ENCODE results near the gene GLYAT. TPM values are rescaled to one million over a fixed set of nuclear protein-coding genes. Genes with fewer than 3 reads are reported as not detected.
"Not testable (repeated sequence)": the region's sequence is repeated elsewhere in the genome, so short reads cannot be mapped to it uniquely, and the experiment has no call there.

GLYAT gene
- total RNA-seq, 2 donors from 2014 or later: not detected

DNA sequence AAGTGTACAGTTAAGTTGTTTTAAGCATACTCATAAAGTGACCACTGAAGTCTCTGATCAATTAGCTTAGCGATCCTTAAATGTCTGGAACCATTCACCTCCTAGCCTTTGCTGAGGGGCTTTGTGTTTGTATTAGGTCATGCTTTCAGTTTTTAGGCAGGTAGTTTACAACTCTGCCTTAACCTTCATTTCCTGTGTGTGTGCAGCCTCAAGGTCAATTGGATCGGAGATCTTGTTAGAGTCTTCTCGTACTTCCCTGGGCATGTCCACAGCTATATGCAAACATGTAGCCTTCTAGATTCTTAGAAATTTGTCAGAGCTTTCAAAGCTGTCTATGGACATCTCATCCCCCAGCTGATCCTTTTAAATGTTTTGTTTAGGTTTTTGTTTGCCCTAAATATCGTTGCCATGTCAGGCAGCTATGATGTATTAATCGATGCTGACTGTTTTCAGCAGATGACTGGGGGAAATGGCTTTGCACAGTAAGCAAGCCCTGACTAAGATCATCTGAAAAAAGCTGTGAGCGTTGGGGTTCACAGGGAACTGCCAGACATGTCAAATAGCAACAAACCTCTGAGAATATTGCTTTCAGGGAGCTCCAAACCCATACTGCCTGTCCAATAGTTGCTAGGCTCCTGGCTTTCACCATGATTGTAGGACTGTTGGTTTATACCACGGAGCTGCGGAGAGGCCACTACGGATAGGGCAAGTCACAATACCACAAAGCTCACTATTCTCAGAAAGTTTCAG lies 45.6 kb downstream of the GLYAT start:
- H3K4me3 Mint-ChIP-seq: peak overlapping the region; percentile 2 to 50
- peaks cover 11% of the 10 kb centered on the region for H3K4me1 Mint-ChIP-seq (ENCODE audit: low read depth)
- H3K27ac Mint-ChIP-seq: no peak overlapping the region
- H3K36me3 Mint-ChIP-seq (ENCODE audit: insufficient read depth in 2 of 2): peaks cover 2 to 5% of the 10 kb centered on the region in 2 donors
- H3K27me3 Mint-ChIP-seq (ENCODE audit: low read depth): no peaks in the 10 kb centered on the region
- H3K9me3 Mint-ChIP-seq: peaks cover 0 to 2% of the 10 kb centered on the region in 2 donors
- peak; percentile 90 to 93 for ATAC-seq (replicated peaks in 1 of 2)
- DNase-seq: peak; percentile 18 to 30

DNA sequence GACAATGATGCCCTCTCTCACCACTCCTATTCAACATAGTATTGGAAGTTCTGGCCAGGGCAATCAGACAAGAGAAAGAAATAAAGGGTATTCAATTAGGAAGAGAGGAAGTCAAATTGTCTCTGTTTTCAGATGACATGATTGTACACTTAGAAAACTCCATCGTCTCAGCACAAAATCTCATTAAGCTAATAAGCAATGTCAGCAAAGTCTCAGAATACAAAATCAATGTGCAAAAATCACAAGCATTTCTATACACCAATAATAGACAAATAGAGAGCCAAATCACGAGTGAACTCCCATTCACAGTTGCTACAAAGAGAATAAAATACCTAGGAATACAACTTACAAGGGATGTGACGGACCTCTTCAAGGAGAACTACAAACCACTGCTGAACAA lies 49.1 kb downstream of the GLYAT start:
- H3K9me3 Mint-ChIP-seq; H3K36me3 Mint-ChIP-seq (ENCODE audit: insufficient read depth in 2 of 2); H3K27me3 Mint-ChIP-seq (ENCODE audit: low read depth); H3K27ac Mint-ChIP-seq; H3K4me1 Mint-ChIP-seq (ENCODE audit: low read depth); ATAC-seq (replicated peaks in 1 of 2); H3K4me3 Mint-ChIP-seq; DNase-seq: not testable (repeated sequence)

DNA sequence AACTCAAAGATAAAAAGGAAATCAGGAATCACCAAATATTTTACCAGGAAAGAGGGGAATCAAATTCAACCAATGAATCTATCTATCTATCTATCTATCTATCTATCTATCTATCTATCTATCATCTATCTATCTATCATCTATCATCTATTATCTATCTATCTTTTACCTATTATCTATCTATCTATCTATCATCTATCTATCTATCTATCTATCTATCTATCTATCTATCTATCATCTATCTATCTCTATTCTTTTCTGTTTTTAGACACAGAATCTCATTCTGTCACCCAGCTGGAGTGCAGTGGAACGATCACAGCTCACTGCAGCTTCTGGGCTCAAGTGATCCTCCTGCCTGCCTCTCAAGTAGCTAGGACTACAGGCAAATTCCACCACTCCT lies 54.2 kb downstream of the GLYAT start:
- not testable (repeated sequence) for H3K36me3 Mint-ChIP-seq (ENCODE audit: insufficient read depth in 2 of 2); DNase-seq; H3K9me3 Mint-ChIP-seq; H3K4me1 Mint-ChIP-seq (ENCODE audit: low read depth); H3K27me3 Mint-ChIP-seq (ENCODE audit: low read depth); H3K4me3 Mint-ChIP-seq; ATAC-seq (replicated peaks in 1 of 2); H3K27ac Mint-ChIP-seq

DNA sequence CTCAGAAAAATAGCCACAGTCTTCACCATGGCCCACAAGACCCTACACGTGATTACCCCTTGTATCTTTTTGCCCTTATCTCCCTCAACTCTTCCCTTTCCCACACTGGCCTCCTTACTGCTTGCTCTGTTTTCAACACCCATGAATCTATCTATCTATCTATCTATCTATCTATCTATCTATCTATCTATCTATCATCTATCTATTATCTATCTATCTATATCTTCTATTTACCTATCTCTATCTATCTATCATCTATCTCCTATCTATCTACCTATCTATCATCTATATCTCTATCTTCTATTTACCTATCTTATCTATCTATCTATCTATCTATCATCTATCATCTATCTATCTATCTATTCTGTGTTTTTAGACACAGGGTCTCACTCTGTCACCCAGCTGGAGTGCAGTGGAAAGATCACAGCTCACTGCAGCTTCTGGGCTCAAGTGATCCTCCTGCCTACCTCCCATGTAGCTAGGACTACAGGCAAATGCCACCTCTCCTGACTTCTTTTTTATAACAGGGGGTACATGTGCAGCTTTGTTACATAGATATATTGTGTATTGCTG lies 55.1 kb downstream of the GLYAT start:
- ATAC-seq (replicated peaks in 1 of 2): no peak
- Mint-ChIP-seq H3K9me3 (no peaks in the 10 kb centered on the region), H3K36me3 (ENCODE audit: insufficient read depth in 2 of 2) (no peaks in the 10 kb centered on the region), H3K27me3 (ENCODE audit: low read depth) (no peaks in the 10 kb centered on the region), H3K4me1 (ENCODE audit: low read depth) (no peaks in the 10 kb centered on the region), H3K4me3 (no peak overlapping the region), H3K27ac (no peak overlapping the region)
- DNase-seq: no peak

DNA sequence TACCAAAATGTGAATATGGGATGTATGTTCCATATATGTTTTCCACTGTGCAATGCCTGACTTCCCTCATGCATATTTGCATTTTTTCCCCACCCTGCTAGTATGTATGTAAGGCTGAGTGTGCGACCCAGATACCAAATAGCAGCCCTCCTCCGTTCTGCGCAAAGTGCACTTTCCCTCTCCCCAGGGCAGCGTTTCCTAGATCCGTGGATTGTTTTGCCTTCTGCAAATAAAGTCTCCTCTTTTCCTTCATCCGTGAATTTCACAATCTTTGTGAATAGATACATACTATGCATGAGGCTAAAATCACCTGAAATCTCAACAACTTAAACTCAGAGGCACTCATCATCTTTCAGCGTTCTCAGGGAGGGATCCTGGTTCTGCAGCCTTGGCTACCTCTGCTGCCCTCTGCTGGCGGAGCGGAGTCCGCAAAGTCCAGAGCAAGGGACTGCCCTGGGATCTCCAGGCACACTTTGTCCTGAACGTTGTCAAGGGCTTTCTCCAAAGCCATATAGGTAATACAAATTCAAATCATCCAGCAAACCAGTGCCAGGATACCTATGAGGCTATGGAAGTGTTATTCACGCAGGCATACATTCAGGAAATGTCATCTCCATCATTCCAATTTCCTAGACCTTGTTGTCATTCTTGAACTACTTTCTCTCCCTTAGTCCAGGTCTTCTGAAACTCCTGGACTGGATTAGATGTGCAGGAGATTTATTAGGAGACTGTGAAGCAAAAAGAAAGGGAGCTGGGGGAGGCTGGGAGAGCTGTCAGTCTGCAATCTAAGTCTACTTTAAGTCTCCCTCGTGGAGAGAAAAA lies 56.2 kb downstream of the GLYAT start:
- DNase-seq: peak; percentile 77 to 82
- H3K9me3 Mint-ChIP-seq: no peaks in the 10 kb centered on the region
- no peak overlapping the region for H3K27ac Mint-ChIP-seq
- no peaks in the 10 kb centered on the region for H3K36me3 Mint-ChIP-seq (ENCODE audit: insufficient read depth in 2 of 2)
- H3K27me3 Mint-ChIP-seq (ENCODE audit: low read depth): no peaks in the 10 kb centered on the region
- peak; percentile 83 to 88 for ATAC-seq (replicated peaks in 1 of 2)
- H3K4me1 Mint-ChIP-seq (ENCODE audit: low read depth): no peaks in the 10 kb centered on the region
- H3K4me3 Mint-ChIP-seq: no peak overlapping the region

DNA sequence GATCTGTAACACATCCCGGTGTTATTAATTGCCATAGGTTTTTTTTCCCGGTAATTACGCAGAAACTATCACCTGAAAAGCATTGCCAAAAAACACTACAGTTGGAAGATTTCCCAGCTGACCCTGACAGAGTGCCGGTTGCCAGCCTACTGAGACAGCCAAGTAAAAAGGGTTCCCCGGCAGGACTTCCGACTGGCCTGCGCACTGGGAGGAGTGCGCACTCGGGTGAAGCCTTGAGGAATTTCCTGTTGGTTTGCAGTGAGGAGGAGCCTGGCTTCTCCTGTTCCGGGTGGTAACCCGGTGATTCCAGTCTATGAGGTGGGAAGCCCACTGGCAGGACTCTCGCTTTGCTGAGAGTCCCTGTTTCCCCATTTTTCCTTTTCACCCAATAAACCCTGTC lies 57.1 kb downstream of the GLYAT start:
- no peaks in the 10 kb centered on the region for H3K4me1 Mint-ChIP-seq (ENCODE audit: low read depth)
- no peak for ATAC-seq (replicated peaks in 1 of 2)
- no peaks in the 10 kb centered on the region for H3K27me3 Mint-ChIP-seq (ENCODE audit: low read depth)
- H3K27ac Mint-ChIP-seq: no peak overlapping the region
- no peak overlapping the region for H3K4me3 Mint-ChIP-seq
- H3K9me3 Mint-ChIP-seq: no peaks in the 10 kb centered on the region
- H3K36me3 Mint-ChIP-seq (ENCODE audit: insufficient read depth in 2 of 2): no peaks in the 10 kb centered on the region
- DNase-seq: no peak

DNA sequence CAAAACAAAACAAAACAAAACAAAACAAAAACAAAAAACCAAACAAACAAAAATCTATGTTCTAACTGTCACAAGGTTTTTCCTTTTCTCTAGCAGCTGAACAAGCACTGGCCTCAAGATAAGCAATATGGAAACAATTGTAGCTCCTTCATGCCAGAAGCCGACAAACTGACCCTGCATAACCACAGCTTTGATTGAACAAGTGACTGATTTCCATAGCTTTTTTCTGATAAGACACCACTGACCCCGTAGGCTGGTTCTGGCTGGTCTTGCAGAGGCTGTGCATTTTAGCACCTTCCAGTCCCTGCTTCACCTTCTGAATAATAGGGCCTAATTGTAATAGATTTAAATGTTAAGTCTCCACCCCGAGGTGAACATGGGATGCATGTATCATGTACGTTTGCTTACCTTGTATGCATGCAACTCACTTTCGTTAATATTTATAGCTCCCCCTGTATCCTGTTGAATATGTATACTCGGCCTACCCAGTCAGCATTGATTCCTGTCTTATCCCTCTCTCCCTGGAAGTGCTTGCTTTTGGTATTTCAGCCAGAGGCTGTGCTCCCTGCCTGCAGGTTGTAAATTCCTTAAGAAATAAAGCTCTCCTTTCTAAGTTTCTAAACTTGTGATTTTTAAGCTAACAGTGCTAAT lies 59.6 kb downstream of the GLYAT start:
- no peaks in the 10 kb centered on the region for H3K36me3 Mint-ChIP-seq (ENCODE audit: insufficient read depth in 2 of 2)

DNA sequence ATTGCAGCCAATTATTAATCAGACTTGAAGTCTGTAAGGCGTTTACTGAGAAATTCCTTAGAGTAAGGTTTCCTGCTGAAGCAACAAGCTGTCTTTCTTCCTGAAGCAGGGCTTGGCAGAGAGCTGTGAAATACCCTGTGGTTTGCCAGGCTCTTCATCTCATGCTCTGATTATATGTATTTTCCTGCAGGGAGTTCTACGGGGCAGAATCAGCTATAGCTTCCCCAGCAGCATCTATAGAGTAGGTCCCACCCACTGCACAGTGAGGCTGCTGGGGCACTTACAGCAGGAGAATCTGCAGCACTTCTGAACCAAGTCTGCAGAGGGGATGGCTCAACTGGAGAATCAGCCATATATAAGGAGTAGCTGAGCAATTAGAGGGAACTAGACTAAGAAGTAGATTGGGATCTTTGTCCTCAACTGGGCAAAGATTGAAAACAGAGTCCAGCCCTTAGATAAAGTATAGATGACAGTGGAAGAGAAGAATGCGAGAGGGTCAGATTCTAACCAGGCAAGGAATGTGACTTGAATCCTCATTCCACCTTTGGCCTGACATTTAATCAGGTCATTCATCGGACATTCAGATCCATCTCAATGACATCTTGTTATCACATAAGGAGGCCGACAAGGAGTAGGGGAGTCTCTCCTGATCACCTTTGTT lies 71.7 kb downstream of the GLYAT start:
- DNase-seq (no peak), ATAC-seq (replicated peaks in 1 of 2) (no peak)
- Mint-ChIP-seq H3K27me3 (ENCODE audit: low read depth) (no peaks in the 10 kb centered on the region), H3K27ac (no peak overlapping the region), H3K9me3 (no peaks in the 10 kb centered on the region), H3K4me3 (no peak overlapping the region), H3K4me1 (ENCODE audit: low read depth) (peaks cover 20% of the 10 kb centered on the region), H3K36me3 (ENCODE audit: insufficient read depth in 2 of 2) (no peaks in the 10 kb centered on the region)

More for the DNA sequence above, 59.6 kb downstream of the GLYAT start:
- Mint-ChIP-seq H3K4me1 (ENCODE audit: low read depth) (no peaks in the 10 kb centered on the region), H3K4me3 (no peak overlapping the region), H3K9me3 (no peaks in the 10 kb centered on the region), H3K27me3 (ENCODE audit: low read depth) (no peaks in the 10 kb centered on the region), H3K27ac (no peak overlapping the region)
- DNase-seq (no peak), ATAC-seq (replicated peaks in 1 of 2) (no peak)

DNA sequence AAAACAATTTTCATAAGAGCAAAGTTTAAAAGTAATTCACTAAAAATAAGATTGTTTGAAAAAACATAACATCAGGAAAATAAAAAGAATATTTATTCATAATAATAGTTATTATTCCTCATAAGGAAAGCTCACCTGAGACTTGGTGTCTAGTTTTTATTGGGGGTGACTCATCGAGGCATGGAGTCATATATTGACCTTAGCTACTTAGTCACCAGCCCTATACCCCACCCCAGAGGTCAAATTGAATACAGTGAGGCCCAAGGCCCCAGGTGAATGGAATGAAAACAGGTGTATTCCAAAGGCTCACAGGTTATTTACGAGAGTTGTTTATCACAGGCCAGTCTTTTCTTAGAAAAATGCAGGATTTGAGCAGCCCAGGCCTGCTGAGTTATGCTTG lies 72.3 kb downstream of the GLYAT start:
- H3K4me1 Mint-ChIP-seq (ENCODE audit: low read depth): peaks cover 27% of the 10 kb centered on the region
- H3K9me3 Mint-ChIP-seq: no peaks in the 10 kb centered on the region
- H3K27me3 Mint-ChIP-seq (ENCODE audit: low read depth): no peaks in the 10 kb centered on the region
- H3K4me3 Mint-ChIP-seq: no peak overlapping the region
- H3K36me3 Mint-ChIP-seq (ENCODE audit: insufficient read depth in 2 of 2): no peaks in the 10 kb centered on the region
- ATAC-seq (replicated peaks in 1 of 2) (peak in 1 of 2 donors; percentile 48), DNase-seq (no peak)
- H3K27ac Mint-ChIP-seq: no peak overlapping the region

Other genes starting within 250 kb of the GLYAT start
- gene OR5B21, start 223.8 kb downstream of the GLYAT start, total RNA-seq: under 1 TPM in 1 of 2 donors, not detected in 1; 0.35 TPM
- gene LPXN, start 156.1 kb downstream of the GLYAT start, total RNA-seq: 100 to 1,000 TPM; 113 to 121 TPM
- 10 to 100 TPM; 43.4 to 48.4 TPM for gene ZFP91, start 152.9 kb downstream of the GLYAT start, total RNA-seq
- gene CNTF, start 109.3 kb downstream of the GLYAT start, total RNA-seq: 1 to 10 TPM; 4.5 to 5.0 TPM
- not detected for gene GLYATL2, start 112.8 kb upstream of the GLYAT start, total RNA-seq
- gene GLYATL1, start 207.5 kb upstream of the GLYAT start, total RNA-seq: under 1 TPM in 1 of 2 donors, not detected in 1; 0.24 TPM